Right lobe of liver (tissue), 4 donors: ENCODE data around the gene POU4F3.

Source experiments
- CTCF ChIP-seq, 4 donors: fragments of 200-600 bp in 3 of 4; fragments of 450-650 bp in 1 of 4; IDR thresholded peaks; one replicate each; pipeline versions ENCODE4 v1.5.1 to v1.8.0; 2016 to 2022; ENCODE audit warnings: antibody characterized with exemption in 4 of 4, mild to moderate bottlenecking in 2 of 4
- POLR2A ChIP-seq: fragments of 450-650 bp; IDR thresholded peaks from one replicate; pipeline ENCODE4 v1.6.1; 2017; ENCODE audit warnings: antibody characterized with exemption, mild to moderate bottlenecking
- donor health status: DM: no; HTN: no; CAD: no.
- donor health status: DM: no; HTN: no; CAD: no.
- donor health status: DM: no; HTN: yes; CAD: no.

- no peak for TF ChIP-seq CTCF (IDR thresholded peaks at IDR 0.05)
- TF ChIP-seq POLR2A = no peak
These were observed 28.3 kb downstream of the POU4F3 start for GRCh38 chr5:146366904-146367303.
